GM04503 (cell line): ENCODE results near the gene EFHC1.

ENCODE experiments used
- DNase-seq: peaks from one replicate; pipeline ENCODE4 v3.0.0-alpha.2; 2012; ENCODE audit warnings: low read depth

EFHC1 gene

DNA sequence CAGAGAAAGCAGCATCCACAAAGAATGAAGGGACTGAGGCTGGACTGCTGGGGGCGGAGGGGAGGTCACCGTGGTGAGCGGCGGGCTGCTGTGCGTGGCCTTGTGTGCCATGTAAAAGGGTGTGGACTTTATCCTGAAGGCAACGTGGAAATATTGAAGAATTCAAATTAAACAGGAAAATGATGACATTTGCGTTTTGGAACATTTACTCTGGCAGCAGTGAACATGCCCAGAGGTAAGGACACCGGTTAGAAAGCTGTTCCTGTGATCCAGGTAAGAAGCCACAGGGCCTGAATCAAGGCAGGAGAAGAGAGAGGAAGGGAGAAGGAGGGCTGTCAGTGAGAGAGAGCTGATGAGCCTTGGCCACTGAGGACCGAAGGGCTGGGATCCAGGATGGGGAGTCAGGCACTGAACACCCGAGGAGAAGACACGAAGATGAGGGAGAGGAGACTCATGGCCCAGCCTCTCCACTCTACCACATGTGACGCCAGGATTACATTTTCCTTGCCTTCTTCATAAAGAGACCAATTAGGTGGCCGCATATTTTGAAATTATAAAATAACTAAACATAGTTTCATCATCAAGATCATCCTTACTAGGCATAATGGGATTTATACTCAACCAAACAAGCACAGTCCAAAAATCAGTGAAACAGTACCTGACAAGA, 98.3 kb downstream of the EFHC1 start:
- DNase-seq = no peak

DNA sequence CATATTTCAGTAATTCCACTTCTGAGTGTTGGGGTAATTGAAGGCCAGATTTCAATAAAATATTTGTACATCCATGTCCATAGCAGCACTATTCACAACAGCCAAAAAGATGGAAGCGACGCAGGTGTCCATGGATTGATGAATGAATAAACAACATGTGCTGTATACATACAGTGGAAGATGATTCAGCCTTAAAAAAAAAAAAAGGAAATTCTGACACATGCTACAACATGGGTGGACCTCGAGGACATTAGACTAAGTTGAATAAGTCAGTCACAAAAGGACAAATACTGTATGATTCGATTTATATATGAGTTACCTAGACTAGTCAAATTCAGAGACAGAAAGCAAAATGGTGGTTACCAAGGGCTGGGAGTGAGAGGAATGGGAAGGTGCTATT, 99.5 kb downstream of the EFHC1 start:
- no peak for DNase-seq

- no peak for DNase-seq
Measured at GRCh38 chr6:52522151-52522626, 102.0 kb downstream of the EFHC1 start.

DNA sequence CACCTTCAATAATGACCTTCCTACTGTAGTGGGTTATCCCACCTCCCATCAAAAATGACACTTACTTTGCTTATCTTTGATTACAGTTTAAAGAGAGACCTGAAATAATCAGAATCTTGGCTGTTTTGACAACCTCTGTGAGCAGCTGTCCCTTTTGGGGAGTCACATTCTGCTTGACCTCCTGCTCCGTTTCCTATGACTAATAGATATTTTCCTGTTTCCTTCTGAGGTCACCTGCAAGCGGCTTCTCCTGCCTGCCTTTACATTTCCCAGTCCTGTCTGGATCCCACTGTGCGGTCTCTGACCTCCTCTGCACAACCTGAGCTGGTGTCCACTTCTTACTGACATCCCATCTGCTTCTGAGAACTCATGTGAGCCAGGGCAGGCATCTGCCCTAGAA, 102.5 kb downstream of the EFHC1 start:
- no peak for DNase-seq

DNA sequence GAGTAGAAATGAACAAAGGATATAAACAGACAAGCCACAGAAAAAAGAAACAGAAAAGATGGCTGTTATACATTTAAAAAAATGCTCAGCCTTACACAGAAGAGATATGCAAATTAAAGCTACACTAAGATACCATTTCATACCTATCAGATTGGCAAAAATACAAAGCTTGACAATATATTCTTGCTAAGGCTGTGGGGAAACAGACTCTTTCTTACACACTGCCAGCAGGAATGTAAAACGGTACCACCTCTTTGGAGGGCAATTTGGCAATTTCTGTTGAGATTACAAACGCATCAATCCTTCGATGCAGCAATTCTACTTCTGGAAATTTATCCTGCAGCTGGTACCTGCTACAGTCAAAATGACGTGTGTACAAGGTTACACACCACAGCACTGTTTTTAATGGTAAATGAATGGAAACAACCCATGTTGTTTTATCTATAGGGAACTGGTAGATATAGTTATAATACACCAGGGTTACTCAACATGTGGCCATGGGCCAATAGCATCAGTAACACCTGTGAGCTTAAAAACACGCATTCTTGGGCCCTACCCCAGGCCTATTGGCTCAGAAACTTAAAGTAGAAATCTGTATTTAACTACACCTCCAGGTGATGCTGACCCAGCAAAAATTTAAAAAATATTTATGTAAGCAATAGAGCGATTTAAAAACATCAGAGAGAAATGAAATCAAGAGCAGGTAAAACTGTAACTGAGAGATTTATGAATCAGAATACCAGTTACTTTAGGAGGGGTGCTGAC, 103.4 kb downstream of the EFHC1 start:
- no peak for DNase-seq

DNA sequence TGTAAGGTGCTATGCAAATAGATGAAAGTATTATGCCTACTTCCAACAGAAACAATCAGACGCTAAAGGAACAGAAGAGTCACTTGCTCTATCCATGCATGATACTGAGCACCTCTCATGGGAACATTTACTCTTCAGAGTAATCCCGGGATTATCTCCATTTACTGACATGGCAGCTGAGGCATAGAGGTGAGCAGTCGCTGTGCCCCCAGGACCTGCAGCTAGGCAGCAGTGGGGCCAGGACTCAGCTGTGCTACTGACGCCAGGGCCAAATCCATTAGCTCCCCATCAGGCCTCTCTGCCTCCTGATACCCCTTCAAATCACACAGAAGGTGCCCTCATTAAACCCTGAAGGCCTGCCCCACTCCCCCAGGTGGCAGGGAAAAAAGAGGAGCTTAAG, 104.8 kb downstream of the EFHC1 start:
- DNase-seq = no peak

GRCh38 chr6:52526634-52527033, 106.5 kb downstream of the EFHC1 start:
- no peak for DNase-seq

DNA sequence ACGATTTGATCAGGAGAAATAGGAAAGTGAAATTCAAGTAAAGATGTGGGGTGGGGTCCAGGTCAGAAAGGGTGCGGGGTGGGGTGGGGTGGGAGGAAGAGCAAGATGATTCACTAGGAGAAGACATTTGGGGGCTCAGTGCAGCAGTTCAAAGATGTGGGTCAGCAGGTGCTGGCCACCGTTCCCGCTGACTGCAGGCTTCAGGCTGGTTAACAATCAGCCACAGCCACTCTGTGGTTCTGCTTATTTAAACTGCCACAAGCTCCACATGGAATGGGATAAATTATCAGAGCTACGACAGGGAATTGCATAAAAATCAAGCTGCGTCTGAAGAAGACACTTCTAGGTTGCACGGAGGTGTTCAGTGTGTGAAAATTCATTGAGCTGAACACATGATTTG, 107.3 kb downstream of the EFHC1 start:
- DNase-seq = no peak

DNA sequence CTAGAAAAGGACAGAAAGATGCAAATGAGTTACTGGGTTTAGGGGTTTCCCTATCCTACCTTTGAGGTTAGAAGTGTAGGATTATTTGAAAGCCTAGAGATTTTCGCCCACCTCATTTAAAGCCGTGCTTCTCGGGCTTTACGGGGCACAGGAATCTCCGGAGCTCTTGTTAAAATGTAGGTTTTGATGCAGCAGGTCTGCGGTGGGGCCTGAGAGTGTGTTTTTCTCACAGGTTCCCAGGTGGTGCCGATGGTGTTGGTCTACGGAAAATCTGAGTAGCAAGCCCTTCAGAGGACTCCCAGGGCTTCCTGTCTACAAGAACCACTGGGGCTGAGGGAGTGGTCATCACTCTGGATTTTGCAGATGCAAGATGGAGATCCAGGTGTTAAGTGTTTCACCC, 109.2 kb downstream of the EFHC1 start:
- DNase-seq = no peak

DNA sequence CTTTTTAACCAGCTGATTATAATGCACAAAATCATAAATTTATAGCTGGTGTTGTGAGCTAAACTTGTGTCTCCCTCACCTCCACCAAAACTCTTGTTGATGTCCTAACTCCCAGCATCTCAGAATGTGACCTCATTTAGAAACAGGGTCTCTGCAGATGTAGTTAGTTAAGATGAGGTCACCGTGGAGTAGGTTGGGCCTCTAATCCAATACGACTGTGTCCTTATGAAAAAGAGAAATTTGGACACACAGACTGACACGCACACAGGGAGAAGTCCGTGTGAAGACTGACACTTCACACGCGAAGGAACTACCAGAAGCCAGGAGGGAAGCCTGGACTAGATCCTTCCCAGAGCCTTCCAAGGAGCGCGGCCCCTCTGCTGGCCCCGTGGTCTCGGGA, 110.2 kb downstream of the EFHC1 start:
- no peak for DNase-seq

DNA sequence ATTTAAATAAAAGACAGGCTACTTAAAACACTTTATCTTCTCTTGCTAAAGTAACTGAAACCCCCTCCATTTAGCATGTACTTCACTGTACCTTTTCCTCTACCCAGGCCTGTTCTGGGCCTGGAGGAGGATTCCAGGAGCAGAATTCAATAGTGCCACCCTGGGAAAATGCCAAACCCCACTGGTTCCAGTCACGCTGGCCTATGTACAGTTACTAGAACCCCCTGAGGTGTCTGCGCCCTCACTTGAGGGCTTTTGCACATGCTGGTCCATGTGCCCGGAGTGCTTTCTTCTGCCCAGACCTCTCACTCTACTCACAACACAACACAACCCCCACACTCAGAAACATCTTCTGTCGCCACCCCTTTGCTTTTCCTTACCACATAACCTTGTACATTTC, 111.3 kb downstream of the EFHC1 start:
- no peak for DNase-seq

GRCh38 chr6:52531834-52532233, 111.7 kb downstream of the EFHC1 start:
- no peak for DNase-seq

DNA sequence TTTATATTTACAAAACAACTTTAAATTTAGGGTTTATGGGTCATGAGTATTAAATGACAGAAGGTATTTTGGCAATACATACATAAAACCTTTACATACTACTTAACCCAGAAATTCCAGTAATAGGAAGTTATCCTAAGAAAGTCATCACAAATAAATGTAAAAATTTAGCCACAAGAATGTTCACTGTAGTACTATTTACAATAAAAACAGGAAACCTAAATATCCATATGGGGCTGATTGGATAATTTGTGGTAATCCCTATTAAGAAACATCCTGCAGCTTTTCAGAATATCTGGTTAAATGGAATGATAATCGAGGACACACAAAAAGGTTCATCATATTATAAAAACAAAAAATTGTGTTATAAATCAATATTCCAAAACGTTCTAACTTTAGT, 112.3 kb downstream of the EFHC1 start:
- DNase-seq = no peak

DNA sequence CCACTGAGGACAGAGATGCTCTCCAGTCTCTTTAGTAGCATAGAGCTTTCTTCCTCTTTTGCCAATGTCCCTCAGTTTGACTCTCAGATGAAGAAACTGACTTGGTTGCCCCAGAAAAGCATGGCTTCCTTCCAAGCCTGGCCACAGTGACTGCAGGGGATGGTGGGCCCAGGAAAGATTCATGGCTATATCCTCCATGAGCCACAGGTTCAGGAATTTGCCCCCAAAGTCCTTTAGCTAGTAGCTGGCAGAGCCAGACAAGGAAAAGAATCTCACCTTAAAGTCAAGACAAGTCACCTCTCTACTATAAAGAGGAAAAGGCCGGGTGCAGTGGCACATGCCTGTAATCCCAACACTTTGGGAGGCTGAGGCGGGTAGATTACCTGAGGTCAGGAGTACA, 113.3 kb downstream of the EFHC1 start:
- DNase-seq = no peak

- DNase-seq = no peak
Measured at GRCh38 chr6:52534363-52534762, 114.2 kb downstream of the EFHC1 start.

DNA sequence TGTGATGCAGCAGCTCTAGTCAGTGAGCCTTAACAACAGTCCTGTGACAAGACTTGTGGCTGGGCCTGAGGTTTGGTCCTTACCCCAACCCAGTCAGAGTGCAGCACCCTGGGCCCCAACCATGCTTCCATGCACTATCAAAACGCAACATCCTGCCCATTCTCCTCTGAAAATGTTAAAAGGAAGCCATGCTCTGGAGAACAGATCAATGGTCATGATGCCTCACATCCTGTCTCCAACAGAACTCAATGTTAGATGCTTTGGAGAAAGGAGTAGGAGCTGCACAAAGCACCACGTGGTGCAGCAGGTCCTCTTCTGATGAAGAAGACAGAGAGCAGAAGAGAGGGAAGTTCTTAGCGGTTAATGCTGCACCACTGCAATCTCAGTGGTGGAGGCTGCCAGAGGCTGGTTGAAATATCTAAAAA, 114.8 kb downstream of the EFHC1 start:
- DNase-seq = no peak

GRCh38 chr6:52535711-52536423, 115.7 kb downstream of the EFHC1 start:
- no peak for DNase-seq

DNA sequence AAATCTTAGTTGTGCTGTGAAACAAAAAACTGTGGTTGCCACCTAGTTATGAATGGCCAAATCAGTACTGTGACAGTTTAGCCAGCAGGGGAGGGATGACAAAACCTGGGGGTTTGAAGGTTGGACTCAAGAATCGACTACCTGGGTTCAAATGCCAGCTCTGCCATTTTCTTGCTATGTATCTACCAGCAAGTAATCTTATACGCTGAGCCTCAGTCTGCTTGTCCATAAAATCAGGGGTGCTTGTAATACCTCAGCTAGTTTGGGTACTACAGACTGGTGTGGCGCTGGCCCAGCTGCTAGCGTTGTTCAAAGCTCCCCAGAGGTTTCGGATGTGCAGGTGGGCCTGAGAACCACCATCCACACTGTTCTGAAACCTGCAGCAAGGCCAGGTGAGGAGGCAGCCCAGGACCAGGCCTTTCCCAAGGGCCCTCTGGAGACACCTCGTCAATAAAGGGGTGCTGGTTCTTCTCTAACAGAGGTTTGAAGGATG, 116.3 kb downstream of the EFHC1 start:
- no peak for DNase-seq

DNA sequence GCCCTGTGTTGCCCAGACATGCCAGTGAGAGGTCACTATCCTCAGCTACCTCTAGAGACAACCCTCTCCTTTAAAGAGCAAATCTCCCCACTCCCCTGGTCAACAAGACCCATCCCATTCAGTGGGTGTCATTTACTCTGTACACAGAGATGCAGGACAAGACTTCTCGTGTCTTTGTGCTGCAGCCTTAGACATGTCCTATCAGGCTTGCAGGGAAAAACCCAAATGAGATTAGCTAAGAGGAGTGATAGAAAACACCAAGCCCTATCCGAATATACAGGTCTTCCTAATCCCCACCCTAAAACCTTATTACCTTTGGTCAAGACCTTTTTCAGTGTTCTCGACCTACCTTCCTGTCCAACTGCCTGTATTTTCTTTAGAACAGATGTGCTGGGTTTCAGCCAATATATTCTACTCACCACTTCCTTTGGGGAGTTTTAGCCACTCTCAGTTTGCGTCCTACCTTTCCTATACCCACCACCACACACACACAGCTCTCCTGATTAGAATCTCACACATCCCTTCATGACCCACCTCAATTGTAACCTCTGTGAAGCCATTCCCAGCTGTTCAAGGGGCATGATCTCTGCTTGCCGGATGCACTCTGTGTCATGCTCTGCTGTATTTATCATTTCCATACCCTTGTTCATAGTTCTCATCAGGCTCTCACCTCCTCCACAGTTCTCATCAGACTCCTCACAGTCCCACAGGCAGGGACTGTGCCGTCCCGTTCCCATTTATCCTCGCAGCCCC, 117.0 kb downstream of the EFHC1 start:
- no peak for DNase-seq

DNA sequence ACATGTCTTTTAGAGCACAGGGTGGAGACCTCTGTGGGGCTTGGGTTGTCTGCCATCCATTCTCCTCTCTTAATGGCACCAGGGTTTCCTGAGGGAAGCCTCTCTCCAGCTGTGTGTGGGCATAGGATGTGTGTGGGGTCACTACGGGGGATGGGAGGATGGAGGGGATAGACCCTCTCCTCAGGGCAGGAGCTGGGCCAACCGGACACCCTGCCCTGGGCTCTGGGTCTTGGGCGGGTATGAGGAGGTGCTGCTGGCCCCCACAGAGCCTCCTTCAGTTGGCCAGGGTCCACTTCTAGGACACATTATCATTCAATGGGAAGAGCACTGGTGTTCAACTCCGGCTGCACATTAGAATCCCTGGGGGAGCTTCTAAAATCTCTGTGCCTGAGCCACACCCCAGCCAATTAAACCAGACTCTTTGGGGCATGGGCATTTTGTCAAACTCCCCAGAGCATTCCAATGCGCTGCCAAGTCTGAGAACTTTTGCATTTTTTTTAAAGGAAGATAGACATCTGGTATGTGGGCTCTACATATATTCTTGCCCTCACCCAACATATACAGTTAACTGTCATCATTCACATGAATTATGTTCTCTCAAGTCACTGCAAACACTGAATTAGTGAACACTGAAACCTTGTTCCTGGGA, 118.2 kb downstream of the EFHC1 start:
- DNase-seq = no peak

- peak; percentile 81 for DNase-seq
Measured at GRCh38 chr6:52538901-52539354, 118.8 kb downstream of the EFHC1 start.

DNA sequence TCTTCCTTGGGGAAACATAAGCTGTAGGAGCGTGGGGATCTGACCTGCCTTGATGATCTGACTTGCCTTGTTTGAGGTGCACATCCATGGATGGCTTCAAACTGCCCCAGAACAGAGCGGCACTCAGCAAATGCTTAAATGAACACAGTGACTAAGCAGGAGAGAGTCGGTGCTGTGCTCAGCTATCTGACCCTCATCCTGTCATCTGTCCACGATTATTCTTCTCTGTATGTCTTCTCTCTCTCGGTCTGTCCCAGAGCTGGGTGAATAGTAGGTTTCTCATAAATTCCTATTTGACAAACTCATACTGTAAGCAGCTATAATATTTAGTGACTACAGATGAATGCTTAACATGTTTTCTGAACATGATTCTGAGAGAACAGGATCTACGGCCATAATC, 119.5 kb downstream of the EFHC1 start:
- no peak for DNase-seq
